ENCODE data around the gene HELZ.
A peak's percentile ranks its signal among the peaks of the same experiment; 100 is the strongest.

The HELZ gene

DNA sequence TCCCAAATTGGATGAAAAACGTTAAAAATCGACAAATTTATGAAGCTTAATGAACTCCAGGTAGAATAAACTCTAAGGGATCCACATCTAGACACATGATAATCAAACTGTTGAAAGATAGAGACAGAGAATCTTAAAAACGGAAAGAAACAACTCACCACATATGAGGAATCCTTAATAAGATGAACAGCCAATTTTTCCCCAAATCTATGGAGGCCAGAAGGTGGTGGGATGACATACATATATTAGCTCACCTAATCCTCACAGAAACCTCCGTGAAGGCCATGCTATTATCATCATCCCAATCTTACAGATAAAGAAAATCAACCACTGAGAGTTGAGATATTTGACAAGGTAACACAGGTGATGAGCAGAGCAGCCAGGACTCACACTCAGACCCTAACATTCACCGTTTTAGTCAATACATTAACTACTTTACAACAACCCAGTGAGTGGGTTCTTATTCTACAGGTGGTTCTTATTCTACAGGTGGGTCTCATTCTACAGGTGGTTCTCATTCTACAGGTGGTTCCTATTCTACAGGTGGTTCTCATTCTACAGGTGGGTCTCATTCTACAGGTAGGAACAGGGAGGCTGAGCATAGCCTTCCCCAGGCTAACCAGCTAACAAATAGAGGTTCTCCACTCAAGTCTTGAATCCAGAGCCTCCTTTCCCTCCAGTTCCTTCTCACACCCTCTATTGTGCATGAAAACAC, 195.8 kb downstream of the HELZ start:
- TF ChIP-seq, protein P1, sequence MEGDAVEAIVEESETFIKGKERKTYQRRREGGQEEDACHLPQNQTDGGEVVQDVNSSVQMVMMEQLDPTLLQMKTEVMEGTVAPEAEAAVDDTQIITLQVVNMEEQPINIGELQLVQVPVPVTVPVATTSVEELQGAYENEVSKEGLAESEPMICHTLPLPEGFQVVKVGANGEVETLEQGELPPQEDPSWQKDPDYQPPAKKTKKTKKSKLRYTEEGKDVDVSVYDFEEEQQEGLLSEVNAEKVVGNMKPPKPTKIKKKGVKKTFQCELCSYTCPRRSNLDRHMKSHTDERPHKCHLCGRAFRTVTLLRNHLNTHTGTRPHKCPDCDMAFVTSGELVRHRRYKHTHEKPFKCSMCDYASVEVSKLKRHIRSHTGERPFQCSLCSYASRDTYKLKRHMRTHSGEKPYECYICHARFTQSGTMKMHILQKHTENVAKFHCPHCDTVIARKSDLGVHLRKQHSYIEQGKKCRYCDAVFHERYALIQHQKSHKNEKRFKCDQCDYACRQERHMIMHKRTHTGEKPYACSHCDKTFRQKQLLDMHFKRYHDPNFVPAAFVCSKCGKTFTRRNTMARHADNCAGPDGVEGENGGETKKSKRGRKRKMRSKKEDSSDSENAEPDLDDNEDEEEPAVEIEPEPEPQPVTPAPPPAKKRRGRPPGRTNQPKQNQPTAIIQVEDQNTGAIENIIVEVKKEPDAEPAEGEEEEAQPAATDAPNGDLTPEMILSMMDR (IDR thresholded peaks at IDR 0.05; ENCODE audit: unreplicated experiment in 3 of 3) = no peak
- peaks cover 23% of the 10 kb centered on the region for H3K4me1 Mint-ChIP-seq
- H3K27ac Mint-ChIP-seq = no peak overlapping the region
- H3K4me3 Mint-ChIP-seq = no peak overlapping the region
- H3K9me3 Mint-ChIP-seq = peaks cover 24% of the 10 kb centered on the region
- H3K36me3 Mint-ChIP-seq (ENCODE audit: low read depth) = peaks cover 6% of the 10 kb centered on the region
- no peaks in the 10 kb centered on the region for H3K27me3 Mint-ChIP-seq (ENCODE audit: low read depth)

DNA sequence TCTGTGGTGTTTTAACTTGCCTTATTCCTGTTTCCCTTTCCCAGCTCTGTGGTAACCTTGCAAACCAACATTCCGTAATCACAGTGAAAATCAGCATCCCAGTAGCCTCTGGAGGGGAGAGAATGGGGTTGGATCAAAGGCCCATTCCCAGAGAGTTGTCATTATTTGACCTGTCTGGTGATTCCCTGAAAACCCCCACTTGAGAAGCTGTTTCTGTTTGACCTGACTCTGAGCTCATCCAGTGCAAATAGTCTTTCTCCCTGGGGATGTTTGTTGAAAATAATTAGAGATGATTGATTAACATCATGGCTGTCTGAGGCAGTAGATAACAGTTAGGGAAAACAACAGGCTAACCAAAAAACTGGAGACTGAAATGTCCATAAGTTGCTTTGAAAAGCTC, 197.6 kb downstream of the HELZ start:
- TF ChIP-seq, protein P1 (IDR thresholded peaks at IDR 0.05; ENCODE audit: unreplicated experiment in 3 of 3) = no peak
- H3K4me3 Mint-ChIP-seq = no peak overlapping the region
- H3K4me1 Mint-ChIP-seq = peaks cover 36% of the 10 kb centered on the region
- no peaks in the 10 kb centered on the region for H3K27me3 Mint-ChIP-seq (ENCODE audit: low read depth)
- peaks cover 6% of the 10 kb centered on the region for H3K36me3 Mint-ChIP-seq (ENCODE audit: low read depth)
- peaks cover 24% of the 10 kb centered on the region for H3K9me3 Mint-ChIP-seq
- H3K27ac Mint-ChIP-seq = no peak overlapping the region

DNA sequence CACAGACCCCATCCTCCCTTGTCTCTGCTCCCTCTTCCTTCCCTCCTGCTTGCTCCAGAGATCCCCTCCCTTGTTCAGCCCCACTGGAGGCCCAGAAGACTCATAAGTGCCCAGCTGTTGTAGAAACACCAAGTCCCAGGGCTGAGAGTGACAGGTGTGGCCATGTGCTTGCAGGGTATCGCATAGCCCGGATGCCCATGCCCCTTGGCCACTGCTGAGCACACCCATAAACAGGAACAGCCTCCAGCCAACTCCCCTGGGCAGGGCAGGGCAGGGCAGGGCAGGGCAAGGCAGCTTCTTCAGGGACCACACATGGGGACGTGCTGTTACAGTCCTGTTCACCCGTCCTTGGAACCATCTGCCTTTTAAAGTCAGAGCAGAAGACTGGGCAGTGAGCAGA, 198.6 kb downstream of the HELZ start:
- Mint-ChIP-seq H3K4me1 (peaks cover 37% of the 10 kb centered on the region), H3K27me3 (ENCODE audit: low read depth) (no peaks in the 10 kb centered on the region), H3K4me3 (peak overlapping the region in 2 of 3 experiments; percentile 6 to 84), H3K36me3 (ENCODE audit: low read depth) (peaks cover 6% of the 10 kb centered on the region), H3K9me3 (peaks cover 24% of the 10 kb centered on the region), H3K27ac (peak overlapping the region in 2 of 3 experiments; percentile 24 to 54)
- TF ChIP-seq, protein P1 (IDR thresholded peaks at IDR 0.05; ENCODE audit: unreplicated experiment in 3 of 3) = no peak

DNA sequence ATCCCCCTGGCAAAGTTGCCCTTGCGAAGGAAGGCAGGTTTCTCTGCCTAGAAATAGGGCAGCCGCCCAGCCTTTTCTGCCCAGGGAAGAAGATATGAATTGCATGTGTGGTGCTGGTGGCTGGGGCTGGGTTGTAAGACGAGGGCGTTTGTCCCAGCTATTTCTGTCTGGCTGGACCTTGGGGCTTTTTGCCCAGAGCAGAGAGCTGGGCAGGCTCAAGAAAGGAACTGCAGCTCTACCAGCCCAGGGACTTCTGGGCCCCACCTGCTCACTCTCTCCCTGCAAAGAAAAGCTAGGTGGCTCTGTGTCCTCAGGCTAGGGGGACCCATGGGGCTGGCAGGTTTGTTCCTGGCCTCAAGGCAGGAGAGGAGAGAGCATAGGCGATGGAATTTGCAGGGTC, 200.1 kb downstream of the HELZ start:
- Mint-ChIP-seq H3K27me3 (ENCODE audit: low read depth) (no peaks in the 10 kb centered on the region), H3K4me1 (peaks cover 30% of the 10 kb centered on the region), H3K9me3 (peaks cover 24% of the 10 kb centered on the region), H3K27ac (no peak overlapping the region), H3K4me3 (peak overlapping the region in 2 of 3 experiments; percentile 23 to 76), H3K36me3 (ENCODE audit: low read depth) (peaks cover 6% of the 10 kb centered on the region)
- TF ChIP-seq, protein P1 (IDR thresholded peaks at IDR 0.05; ENCODE audit: unreplicated experiment in 3 of 3) = no peak

DNA sequence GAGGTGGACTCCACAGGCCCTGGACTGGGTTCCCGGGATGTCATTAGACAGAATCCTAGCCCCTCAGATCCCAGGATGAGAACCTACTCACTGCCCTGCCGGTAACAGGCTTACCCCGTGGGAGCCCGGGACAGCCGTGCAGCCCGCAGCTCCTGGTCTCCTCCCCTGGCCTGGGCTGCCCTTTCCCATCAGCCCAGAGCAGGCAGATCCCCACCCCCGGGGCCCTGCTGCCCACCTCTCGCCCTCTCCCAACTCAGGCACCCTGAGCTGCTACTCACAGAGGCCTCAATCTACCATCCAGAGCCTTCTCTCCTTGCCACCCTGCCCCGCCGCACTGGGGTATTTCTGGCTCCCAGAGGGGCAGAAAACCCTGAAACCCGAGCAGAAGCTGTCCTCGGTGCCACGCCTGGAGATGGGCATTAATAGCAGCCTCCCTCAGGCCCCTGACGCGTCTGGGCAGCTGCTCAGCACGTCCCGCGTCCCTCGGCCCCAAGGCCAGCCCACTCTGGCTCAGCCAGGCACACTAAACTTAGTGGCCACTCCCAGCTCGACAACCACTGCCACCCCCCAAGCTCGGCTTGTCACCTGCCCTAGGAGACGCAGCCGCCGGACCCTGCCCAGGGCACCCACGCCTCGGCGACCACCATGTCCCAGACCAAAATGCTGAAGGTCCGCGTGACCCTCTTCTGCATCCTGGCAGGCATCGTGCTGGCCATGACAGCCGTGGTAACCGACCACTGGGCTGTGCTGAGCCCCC, 200.8 kb downstream of the HELZ start, which contains the start of gene CACNG1:
TSS of gene CACNG1 (plus strand) at position 539 of the 757 bp plus-strand sequence. CDS start at position 646, 107 bp downstream.
- H3K4me1 Mint-ChIP-seq = peaks cover 30% of the 10 kb centered on the region
- TF ChIP-seq, protein P1 (IDR thresholded peaks at IDR 0.05; ENCODE audit: unreplicated experiment in 3 of 3) = no peak
- H3K27me3 Mint-ChIP-seq (ENCODE audit: low read depth) = no peaks in the 10 kb centered on the region
- peaks cover 6% of the 10 kb centered on the region for H3K36me3 Mint-ChIP-seq (ENCODE audit: low read depth)
- peak within 1 kb of the TSS in 2 of 3 experiments; percentile 63 to 76 for H3K4me3 Mint-ChIP-seq
- peaks cover 21% of the 10 kb centered on the region for H3K9me3 Mint-ChIP-seq
- H3K27ac Mint-ChIP-seq = no peak within 1 kb of the TSS

Data from nephron (organoid).